ENCODE results near the gene ASCL5. TPM values are rescaled to one million over a fixed set of nuclear protein-coding genes. Genes with fewer than 3 reads are reported as not detected.

ASCL5 gene
- total RNA-seq, 1 experiment from 2014 or later = 0.15 TPM

- Histone ChIP-seq H3T11ph (ENCODE audit: low read length) (no peak overlapping the region), H3K18ac (ENCODE audit: insufficient read length, low read depth, low read length) (no peak overlapping the region), H3K14ac (ENCODE audit: insufficient read depth, low read length) (no peak overlapping the region), H3K56ac (ENCODE audit: insufficient read length, low read depth, low read length) (no peak overlapping the region), H2AFZ (ENCODE audit: low read length) (no peak overlapping the region), H4K91ac (ENCODE audit: insufficient read length, low read depth, low read length) (no peak overlapping the region), H2BK12ac (ENCODE audit: insufficient read length, low read depth, low read length) (no peak overlapping the region), H2BK15ac (ENCODE audit: low read depth, low read length) (no peak overlapping the region), H2BK20ac (ENCODE audit: low read depth, low read length, poor library complexity, severe bottlenecking) (no peak overlapping the region), H3K9ac (ENCODE audit: extremely low read depth, insufficient read length, low read length) (no peak overlapping the region), H4K20me1 (ENCODE audit: control insufficient read depth, insufficient read depth, insufficient read length) (no peaks in the 10 kb centered on the region), H3K9me3 (ENCODE audit: control insufficient read depth, low read depth, low read length) (no peaks in the 10 kb centered on the region), H3K27me3 (ENCODE audit: insufficient read depth, low read length) (no peaks in the 10 kb centered on the region), H2AK5ac (ENCODE audit: insufficient read length, low read length) (no peak overlapping the region), H4K5ac (ENCODE audit: insufficient read length, low read depth, low read length) (no peak overlapping the region), H3K79me1 (ENCODE audit: insufficient read depth, low read depth, low read length, poor library complexity, severe bottlenecking) (no peaks in the 10 kb centered on the region), H3K27ac (ENCODE audit: insufficient read length, low read depth, low read length) (no peak overlapping the region), H3K79me2 (ENCODE audit: insufficient read depth, low read length) (no peaks in the 10 kb centered on the region), H3K4ac (ENCODE audit: low read depth, low read length) (no peak overlapping the region), H3K23ac (ENCODE audit: insufficient read length, low read depth, low read length) (no peak overlapping the region), H2BK5ac (ENCODE audit: insufficient read length, low read length) (no peak overlapping the region), H4K8ac (replicated peaks; ENCODE audit: insufficient read length, low read depth, low read length) (no peak overlapping the region), H3K23me2 (ENCODE audit: insufficient read length, low read depth, low read length, poor library complexity, severe bottlenecking) (no peaks in the 10 kb centered on the region), H2BK120ac (ENCODE audit: low read depth, low read length, poor library complexity, severe bottlenecking) (no peak overlapping the region), H3K4me1 (ENCODE audit: insufficient read depth, low read length) (no peaks in the 10 kb centered on the region), H3K4me2 (ENCODE audit: insufficient read depth, insufficient read length, low read length) (no peak overlapping the region)
- TF ChIP-seq CTCF (conservative IDR thresholded peaks at IDR 0.05) = no peak
- H3K4me1 Mint-ChIP-seq = peaks cover 8 to 11% of the 10 kb centered on the region in 2 experiments
- H3K36me3 Mint-ChIP-seq (ENCODE audit: insufficient read depth in 1 of 3, low read depth in 3 of 3) = no peaks in the 10 kb centered on the region
- DNase-seq = no peak
- H3K4me3 Mint-ChIP-seq = no peak overlapping the region
- H3K27ac Mint-ChIP-seq = no peak overlapping the region; a peak in 1 of 7 replicates
- H3K27me3 Mint-ChIP-seq (ENCODE audit: low read depth) = peaks cover 4% of the 10 kb centered on the region
- H3K9me3 Mint-ChIP-seq = no peaks in the 10 kb centered on the region
- WGBS (ENCODE audit: extremely low coverage, insufficient read length, low lambda C conversion rate) = no CpG with 5 or more reads among the region's 4 CpGs
Observed at GRCh38 chr1:201091256-201091655, 35.7 kb downstream of the ASCL5 start.
